Choroid plexus epithelial cell (primary cell): ENCODE results near the gene PAX2.

ENCODE experiments used
- DNase-seq: peaks from one replicate; pipeline ENCODE4 v3.0.0-alpha.2; 2010; ENCODE audit warnings: low read depth
- H3K4me3 ChIP-seq: 2 replicates; pipeline ENCODE4 v1.5.1; 2011; ENCODE audit warnings: low read depth, mild to moderate bottlenecking, control low read depth, low read length, moderate library complexity
- TF ChIP-seq, protein P1 (sequence below): conservative IDR thresholded peaks from 2 replicates; pipeline ENCODE4 v1.5.1; 2011; ENCODE audit warnings: low read depth, mild to moderate bottlenecking, control low read depth, inconsistent platforms, low read length, moderate library complexity

PAX2 gene

DNA sequence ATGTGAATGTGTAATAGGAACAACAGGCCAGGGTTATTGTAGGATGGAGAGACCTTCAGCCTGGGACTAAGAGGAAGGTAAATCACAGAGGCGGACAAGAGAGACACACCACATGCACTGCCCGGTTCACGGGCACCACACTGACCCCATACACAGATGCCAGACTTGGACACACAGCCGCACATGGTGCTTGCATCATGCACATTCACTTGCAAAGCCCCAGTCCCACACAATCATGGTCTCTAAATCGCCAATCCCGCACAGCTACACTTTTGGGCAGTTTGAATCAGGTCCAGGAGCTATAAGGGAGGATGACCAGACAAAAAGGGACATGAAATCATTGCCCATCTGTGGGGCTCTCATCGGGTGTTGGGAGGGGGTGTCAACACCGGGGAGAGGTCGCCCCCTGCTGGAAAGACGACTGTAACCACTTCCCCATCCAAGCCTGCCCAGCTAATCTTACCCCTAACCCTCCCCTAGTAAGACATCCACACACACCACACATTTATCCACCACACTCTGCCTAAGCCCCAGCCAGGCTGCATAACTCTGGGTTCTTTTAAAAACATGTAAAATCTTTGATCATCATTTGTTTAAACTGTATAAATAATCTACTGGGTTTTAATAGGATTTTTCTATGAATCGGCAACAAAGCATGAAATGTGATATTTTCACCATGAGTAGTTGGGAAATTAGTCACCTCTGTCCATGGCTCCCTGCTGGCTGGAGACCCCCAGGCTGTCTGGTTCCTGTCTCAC lies 126.8 kb downstream of the PAX2 start:
- peak; percentile 66 for DNase-seq
- TF ChIP-seq, protein P1, sequence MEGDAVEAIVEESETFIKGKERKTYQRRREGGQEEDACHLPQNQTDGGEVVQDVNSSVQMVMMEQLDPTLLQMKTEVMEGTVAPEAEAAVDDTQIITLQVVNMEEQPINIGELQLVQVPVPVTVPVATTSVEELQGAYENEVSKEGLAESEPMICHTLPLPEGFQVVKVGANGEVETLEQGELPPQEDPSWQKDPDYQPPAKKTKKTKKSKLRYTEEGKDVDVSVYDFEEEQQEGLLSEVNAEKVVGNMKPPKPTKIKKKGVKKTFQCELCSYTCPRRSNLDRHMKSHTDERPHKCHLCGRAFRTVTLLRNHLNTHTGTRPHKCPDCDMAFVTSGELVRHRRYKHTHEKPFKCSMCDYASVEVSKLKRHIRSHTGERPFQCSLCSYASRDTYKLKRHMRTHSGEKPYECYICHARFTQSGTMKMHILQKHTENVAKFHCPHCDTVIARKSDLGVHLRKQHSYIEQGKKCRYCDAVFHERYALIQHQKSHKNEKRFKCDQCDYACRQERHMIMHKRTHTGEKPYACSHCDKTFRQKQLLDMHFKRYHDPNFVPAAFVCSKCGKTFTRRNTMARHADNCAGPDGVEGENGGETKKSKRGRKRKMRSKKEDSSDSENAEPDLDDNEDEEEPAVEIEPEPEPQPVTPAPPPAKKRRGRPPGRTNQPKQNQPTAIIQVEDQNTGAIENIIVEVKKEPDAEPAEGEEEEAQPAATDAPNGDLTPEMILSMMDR, result peak; percentile 82
- H3K4me3 ChIP-seq, result no peak overlapping the region

DNA sequence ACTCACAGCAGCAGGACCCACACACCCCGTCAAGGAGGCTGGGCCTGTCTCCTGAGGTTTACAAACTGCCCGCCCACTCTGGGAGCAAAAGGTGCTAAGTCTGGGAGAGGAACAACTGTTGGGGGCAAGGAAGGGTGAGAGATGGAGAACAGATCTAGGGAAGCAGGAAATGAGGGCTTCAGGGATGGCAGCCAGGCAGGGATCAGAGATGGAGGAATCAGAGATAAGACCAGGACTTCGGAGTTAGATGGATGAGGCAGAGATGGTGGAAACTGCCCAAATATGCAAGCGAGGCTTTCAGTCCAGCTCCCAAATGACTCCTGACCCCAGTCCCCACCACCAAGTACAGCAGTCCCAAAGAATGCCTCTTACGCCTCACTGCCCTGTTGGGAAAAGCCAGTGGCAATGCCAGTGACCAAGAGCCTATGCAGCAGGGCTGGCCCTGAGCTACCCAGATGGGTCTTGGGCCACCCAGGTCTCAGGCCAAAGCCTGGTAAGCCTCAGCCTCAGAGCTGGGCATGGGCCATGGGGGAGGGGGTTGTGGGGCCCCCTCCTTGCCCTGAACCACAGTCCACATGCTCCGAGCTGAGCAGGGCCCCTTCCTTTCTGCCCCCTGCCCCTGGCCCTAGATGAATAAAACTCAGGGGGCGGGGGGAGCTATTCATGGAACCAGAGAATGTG lies 127.9 kb downstream of the PAX2 start:
- DNase-seq, result no peak
- no peak overlapping the region for H3K4me3 ChIP-seq
- TF ChIP-seq, protein P1, result no peak

DNA sequence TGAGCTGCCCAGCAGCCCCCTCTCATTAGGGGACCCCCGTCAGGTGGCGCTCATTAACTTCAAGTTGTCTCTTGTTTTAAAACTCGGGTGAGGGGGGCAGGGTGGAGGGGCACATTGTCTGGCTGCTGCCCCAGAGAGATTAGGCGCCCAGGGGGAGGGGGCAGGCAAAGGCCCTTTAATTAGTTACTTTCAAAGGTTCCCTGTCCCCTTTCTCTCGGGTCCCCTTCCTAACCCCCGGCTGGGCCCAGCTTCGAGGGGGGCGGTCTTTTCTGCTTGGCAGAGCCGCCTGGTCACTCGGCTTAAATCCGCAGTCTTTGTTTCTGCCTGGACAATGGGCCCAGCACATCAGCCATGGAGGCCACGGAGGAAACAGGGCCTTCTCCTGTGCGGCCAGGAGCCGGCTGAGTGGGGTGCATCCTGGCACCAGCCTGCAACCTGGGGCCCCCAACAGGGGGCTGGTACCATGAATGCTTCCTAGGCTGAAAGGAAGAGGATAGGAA lies 128.5 kb downstream of the PAX2 start:
- H3K4me3 ChIP-seq, result no peak overlapping the region
- no peak for DNase-seq
- TF ChIP-seq, protein P1, result no peak

DNA sequence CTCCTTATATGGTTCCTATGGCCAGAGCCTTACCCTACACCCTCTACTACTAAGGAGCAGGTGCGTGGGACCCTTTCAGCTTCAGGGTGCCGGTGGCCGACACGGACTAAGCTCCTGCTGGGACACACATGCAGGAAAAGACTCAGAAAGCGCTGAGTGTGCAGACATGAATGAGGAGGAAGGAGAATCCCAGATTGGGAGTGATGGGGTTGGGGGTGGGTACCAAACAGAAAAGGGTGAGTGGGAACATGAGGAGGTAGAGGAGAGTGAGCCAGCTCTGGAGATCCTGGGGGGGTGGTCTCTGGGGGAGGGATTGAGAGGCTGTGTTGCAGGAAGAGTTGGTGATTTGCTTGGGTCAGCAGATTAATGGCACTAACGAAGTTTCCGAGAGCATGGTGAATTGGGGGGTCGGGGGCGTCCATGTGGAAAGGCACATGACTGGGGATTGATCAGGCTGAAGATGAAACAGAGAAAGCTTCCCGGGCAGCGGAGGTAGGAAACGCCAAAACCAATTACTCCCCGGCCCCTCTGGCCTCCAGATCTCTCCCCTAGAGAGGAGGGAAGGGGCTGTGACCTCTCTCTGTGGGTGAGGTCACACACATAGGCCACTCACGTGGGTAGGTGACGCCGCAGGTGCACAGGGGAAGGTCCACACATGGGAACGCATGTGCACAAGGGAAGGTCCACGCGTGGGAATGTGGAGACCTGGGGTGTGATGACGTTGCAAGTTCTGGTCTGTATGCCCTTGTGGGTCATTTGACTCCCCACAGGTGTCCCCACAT lies 129.5 kb downstream of the PAX2 start:
- no peak overlapping the region for H3K4me3 ChIP-seq
- no peak for DNase-seq
- TF ChIP-seq, protein P1, result no peak

DNA sequence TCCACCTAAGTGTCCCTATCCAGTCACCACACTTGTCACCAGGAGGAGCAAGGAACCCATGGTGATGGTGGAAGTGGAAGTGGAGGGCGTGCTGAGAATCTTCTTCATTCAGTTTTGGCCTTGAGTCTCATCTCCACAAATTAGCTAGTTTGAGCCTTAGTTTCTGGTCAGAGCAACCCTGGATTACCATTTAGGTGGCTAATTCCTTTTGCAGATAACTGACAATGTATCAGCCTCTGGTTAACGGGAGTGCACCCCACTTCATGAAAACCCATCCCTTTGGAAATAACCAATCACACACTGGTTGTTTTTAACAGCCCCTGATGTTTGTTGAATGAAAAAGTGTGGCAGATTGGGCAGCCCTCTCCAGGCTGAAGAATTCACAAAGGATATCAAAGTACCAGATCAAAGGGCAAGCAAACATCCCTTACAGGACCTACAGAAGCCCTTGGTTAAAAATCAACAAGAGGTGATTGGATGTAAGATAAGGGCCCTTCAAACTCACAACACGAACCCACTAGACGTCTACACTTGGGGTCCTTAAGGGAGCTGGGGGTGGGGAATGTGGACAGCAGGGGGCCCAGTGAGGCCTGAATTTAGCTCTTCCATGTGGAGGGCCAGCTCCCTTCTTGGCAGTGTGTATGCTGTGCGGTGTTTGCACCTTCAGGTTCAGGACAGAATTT lies 130.2 kb downstream of the PAX2 start:
- TF ChIP-seq, protein P1, result no peak
- H3K4me3 ChIP-seq, result no peak overlapping the region
- no peak for DNase-seq

DNA sequence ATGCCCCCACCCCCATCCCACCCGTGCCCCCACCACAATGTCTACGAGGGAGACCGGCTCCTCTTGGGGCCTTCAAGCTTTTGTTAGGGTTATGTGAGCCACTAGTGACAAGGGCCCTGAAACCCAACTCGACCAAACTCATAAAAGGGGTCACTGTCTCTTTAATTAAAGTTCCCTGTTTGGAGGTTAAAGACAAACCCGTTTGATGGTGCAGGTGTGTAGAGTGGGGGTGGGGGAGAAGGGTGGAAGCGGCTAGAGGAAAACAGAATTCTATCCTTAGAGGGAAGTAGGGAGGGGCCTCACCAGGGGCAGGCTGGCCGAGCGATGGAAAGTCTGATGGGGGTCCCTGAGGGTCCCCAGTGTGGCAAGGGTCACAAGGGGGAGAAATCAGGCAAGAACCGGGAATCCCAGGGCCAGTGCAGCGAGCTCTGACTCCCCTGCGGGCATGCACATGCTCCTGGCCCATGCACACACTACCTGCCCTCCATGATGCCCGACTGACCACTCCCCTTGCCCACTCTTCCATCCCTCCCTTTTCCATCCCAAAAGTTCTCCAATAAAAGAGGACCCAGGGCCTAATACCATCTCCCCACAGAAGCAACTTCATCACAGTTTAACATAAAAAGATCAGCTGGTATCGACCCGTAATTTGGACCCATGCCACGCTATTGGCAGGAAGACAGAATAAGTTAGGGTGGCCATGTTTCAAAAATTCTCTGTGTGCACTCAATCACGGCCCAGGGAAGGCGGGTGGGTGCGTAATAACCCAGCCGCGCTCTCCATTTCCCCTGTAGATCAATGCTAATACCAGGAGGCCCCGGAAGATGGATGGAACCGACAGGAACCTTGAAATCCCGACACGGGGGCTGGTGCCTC lies 131.4 kb downstream of the PAX2 start:
- no peak overlapping the region for H3K4me3 ChIP-seq
- DNase-seq, result no peak
- TF ChIP-seq, protein P1, result no peak
